Neural cell (in vitro differentiated cells): ENCODE data around the gene DUSP5. TPM values are rescaled to one million over a fixed set of nuclear protein-coding genes. Genes with fewer than 3 reads are reported as not detected.
"Not testable (repeated sequence)": the region's sequence is repeated elsewhere in the genome, so short reads cannot be mapped to it uniquely, and the experiment has no call there.

Experiments
- H2AFZ ChIP-seq: fragments of 200-600, 300-800 bp; sonication (generic), shearing (Covaris generic); 2 replicates; pipeline ENCODE4 v1.6.0; 2014; ENCODE audit warnings: low read depth, mild to moderate bottlenecking, antibody characterized with exemption, low read length, moderate library complexity
- H3F3A ChIP-seq: fragments of 200-600 bp; shearing (Covaris generic); 2 replicates; pipeline ENCODE4 v1.6.1; 2016; ENCODE audit warnings: mild to moderate bottlenecking, moderate library complexity, mixed read lengths, antibody characterized with exemption, low read length; ENCODE audit not compliant: insufficient read depth, poor library complexity, severe bottlenecking
- H3K27ac ChIP-seq: fragments of 200-600, 300-800 bp; sonication (generic), shearing (Covaris generic); 2 replicates; pipeline ENCODE4 v1.5.1; 2014; ENCODE audit warnings: mild to moderate bottlenecking, low read length, moderate library complexity
- H3K27me3 ChIP-seq: fragments of 300-800, 200-600 bp; sonication (generic), shearing (Covaris generic); 2 replicates; pipeline ENCODE4 v1.6.0; 2014; ENCODE audit warnings: mild to moderate bottlenecking, low read depth, low read length, moderate library complexity; ENCODE audit not compliant: insufficient read depth
- H3K36me3 ChIP-seq: fragments of 300-800, 200-600 bp; sonication (generic), shearing (Covaris generic); 2 replicates; pipeline ENCODE4 v1.5.1; 2014; ENCODE audit warnings: mild to moderate bottlenecking, antibody characterized with exemption, low read length, moderate library complexity; ENCODE audit not compliant: insufficient read depth
- H3K4me2 ChIP-seq: fragments of 300-800, 200-600 bp; sonication (generic), shearing (Covaris generic); 2 replicates; pipeline ENCODE4 v1.6.0; 2014; ENCODE audit warnings: mild to moderate bottlenecking, low read length
- H3K4me3 ChIP-seq: fragments of 300-800, 200-600 bp; sonication (generic), shearing (Covaris generic); 2 replicates; pipeline ENCODE4 v1.5.1; 2014; ENCODE audit warnings: mild to moderate bottlenecking, low read length, moderate library complexity
- H3K79me2 ChIP-seq: fragments of 200-600 bp; shearing (Covaris generic); replicated peaks from 2 replicates; pipeline ENCODE4 v1.6.0; 2014; ENCODE audit warnings: mild to moderate bottlenecking, low read length, moderate library complexity; ENCODE audit not compliant: insufficient read depth
- H3K9ac ChIP-seq: fragments of 300-800, 200-600 bp; sonication (generic), shearing (Covaris generic); 2 replicates; pipeline ENCODE4 v1.6.1; 2016; ENCODE audit warnings: mild to moderate bottlenecking, low read length, mixed read lengths
- H3K9me2 ChIP-seq: fragments of 200-600 bp; shearing (Covaris generic); 2 replicates; pipeline ENCODE4 v1.6.1; 2016; ENCODE audit warnings: mild to moderate bottlenecking, low read length, mixed read lengths; ENCODE audit not compliant: insufficient read depth
- H3K9me3 ChIP-seq: fragments of 200-600, 300-800 bp; sonication (generic), shearing (Covaris generic); 2 replicates; pipeline ENCODE4 v1.6.1; 2016; ENCODE audit warnings: mild to moderate bottlenecking, mixed run types, low read length, moderate library complexity, mixed read lengths
- H4K20me1 ChIP-seq: fragments of 200-600 bp; shearing (Covaris generic); 2 replicates; pipeline ENCODE4 v1.6.1; 2016; ENCODE audit warnings: mild to moderate bottlenecking, mixed run types; ENCODE audit not compliant: insufficient read depth
- EP300 ChIP-seq: fragments of 450-650 bp; conservative IDR thresholded peaks from 2 replicates; pipeline ENCODE4 v1.6.1; 2014; ENCODE audit warnings: antibody characterized with exemption, mild to moderate bottlenecking, moderate library complexity; ENCODE audit not compliant: poor library complexity, severe bottlenecking
- EZH2 ChIP-seq: fragments of 200-600, 300-800 bp; shearing (Covaris generic), sonication (generic); IDR thresholded peaks from 2 replicates; pipeline ENCODE4 v1.6.1; 2014; ENCODE audit warnings: antibody characterized with exemption, low read length, borderline replicate concordance, mild to moderate bottlenecking; ENCODE audit not compliant: insufficient read depth, poor library complexity, severe bottlenecking
- MXI1 ChIP-seq: fragments of 450-650 bp; conservative IDR thresholded peaks from 2 replicates; pipeline ENCODE4 v1.6.1; 2014; ENCODE audit warnings: antibody characterized with exemption, mild to moderate bottlenecking; ENCODE audit not compliant: poor library complexity, severe bottlenecking
- POLR2AphosphoS5 ChIP-seq: IDR thresholded peaks from 2 replicates; pipeline ENCODE4 v1.6.1; 2012
- RAD21 ChIP-seq: fragments of 450-650 bp; conservative IDR thresholded peaks from 2 replicates; pipeline ENCODE4 v1.6.1; 2014; ENCODE audit warnings: antibody characterized with exemption, mild to moderate bottlenecking, moderate library complexity
- SMC3 ChIP-seq: fragments of 450-650 bp; conservative IDR thresholded peaks from 2 replicates; pipeline ENCODE4 v1.6.1; 2014; ENCODE audit warnings: antibody characterized with exemption, mild to moderate bottlenecking, moderate library complexity; ENCODE audit not compliant: poor library complexity
- TAF1 ChIP-seq: IDR thresholded peaks from 2 replicates; pipeline ENCODE4 v1.6.1; 2012; ENCODE audit warnings: low read depth
- polyA plus RNA-seq: library from polyadenylated mRNA; depleted of rRNA; stranded (reverse); fragments of >200 nt; gene quantifications from 2 replicates; pipeline ENCODE4 v1.2.3, GENCODE V29; 2014
- TF ChIP-seq, protein P1 (sequence below): IDR thresholded peaks from 2 replicates; pipeline ENCODE4 v1.6.1; 2012; ENCODE audit warnings: borderline replicate concordance
- TF ChIP-seq, protein P2 (sequence below): fragments of 450-650 bp; IDR thresholded peaks from 2 replicates; pipeline ENCODE4 v1.5.1; 2014; ENCODE audit warnings: antibody characterized with exemption, mild to moderate bottlenecking, moderate library complexity; ENCODE audit not compliant: poor library complexity, severe bottlenecking

The DUSP5 gene
- polyA plus RNA-seq, 1 donor from 2014 or later: 2.2 TPM

DNA sequence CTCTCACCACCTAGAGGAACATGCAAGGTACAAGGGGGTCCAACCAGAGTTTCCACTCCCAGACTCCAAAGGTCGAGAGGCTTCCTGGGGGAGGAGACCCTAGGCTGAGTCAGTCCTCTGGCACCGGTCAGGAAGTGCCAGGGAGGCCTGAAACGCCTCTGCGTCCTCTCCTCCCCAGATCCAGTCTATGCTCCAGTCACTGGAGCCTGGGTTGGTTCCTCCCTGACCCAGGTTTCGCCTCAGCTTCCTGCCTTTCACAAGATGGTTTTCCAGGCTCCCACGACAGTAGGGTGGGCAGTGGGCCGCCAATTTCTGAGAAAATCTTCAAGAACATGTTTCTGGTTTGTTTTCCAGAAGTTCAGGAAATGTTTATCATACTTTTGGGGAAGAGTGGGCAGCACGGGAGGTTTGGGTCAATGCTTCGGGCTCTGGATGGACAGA is 30.0 kb downstream of the DUSP5 start:
- no peak overlapping the region for H3K4me2 ChIP-seq
- no peak overlapping the region for H2AFZ ChIP-seq
- no peak overlapping the region for H3K27ac ChIP-seq
- H3K4me3 ChIP-seq: no peak overlapping the region
- no peak overlapping the region for H3K9ac ChIP-seq
- TF ChIP-seq RAD21 (no peak), TAF1 (no peak), SMC3 (no peak), MXI1 (no peak), EP300 (no peak), POLR2AphosphoS5 (no peak), EZH2 (no peak)
- TF ChIP-seq, protein P1, sequence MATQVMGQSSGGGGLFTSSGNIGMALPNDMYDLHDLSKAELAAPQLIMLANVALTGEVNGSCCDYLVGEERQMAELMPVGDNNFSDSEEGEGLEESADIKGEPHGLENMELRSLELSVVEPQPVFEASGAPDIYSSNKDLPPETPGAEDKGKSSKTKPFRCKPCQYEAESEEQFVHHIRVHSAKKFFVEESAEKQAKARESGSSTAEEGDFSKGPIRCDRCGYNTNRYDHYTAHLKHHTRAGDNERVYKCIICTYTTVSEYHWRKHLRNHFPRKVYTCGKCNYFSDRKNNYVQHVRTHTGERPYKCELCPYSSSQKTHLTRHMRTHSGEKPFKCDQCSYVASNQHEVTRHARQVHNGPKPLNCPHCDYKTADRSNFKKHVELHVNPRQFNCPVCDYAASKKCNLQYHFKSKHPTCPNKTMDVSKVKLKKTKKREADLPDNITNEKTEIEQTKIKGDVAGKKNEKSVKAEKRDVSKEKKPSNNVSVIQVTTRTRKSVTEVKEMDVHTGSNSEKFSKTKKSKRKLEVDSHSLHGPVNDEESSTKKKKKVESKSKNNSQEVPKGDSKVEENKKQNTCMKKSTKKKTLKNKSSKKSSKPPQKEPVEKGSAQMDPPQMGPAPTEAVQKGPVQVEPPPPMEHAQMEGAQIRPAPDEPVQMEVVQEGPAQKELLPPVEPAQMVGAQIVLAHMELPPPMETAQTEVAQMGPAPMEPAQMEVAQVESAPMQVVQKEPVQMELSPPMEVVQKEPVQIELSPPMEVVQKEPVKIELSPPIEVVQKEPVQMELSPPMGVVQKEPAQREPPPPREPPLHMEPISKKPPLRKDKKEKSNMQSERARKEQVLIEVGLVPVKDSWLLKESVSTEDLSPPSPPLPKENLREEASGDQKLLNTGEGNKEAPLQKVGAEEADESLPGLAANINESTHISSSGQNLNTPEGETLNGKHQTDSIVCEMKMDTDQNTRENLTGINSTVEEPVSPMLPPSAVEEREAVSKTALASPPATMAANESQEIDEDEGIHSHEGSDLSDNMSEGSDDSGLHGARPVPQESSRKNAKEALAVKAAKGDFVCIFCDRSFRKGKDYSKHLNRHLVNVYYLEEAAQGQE: no peak
- TF ChIP-seq, protein P2, sequence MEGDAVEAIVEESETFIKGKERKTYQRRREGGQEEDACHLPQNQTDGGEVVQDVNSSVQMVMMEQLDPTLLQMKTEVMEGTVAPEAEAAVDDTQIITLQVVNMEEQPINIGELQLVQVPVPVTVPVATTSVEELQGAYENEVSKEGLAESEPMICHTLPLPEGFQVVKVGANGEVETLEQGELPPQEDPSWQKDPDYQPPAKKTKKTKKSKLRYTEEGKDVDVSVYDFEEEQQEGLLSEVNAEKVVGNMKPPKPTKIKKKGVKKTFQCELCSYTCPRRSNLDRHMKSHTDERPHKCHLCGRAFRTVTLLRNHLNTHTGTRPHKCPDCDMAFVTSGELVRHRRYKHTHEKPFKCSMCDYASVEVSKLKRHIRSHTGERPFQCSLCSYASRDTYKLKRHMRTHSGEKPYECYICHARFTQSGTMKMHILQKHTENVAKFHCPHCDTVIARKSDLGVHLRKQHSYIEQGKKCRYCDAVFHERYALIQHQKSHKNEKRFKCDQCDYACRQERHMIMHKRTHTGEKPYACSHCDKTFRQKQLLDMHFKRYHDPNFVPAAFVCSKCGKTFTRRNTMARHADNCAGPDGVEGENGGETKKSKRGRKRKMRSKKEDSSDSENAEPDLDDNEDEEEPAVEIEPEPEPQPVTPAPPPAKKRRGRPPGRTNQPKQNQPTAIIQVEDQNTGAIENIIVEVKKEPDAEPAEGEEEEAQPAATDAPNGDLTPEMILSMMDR: no peak
- no peaks in the 10 kb centered on the region for H3K36me3 ChIP-seq
- peaks cover 3% of the 10 kb centered on the region for H3K27me3 ChIP-seq
- no peaks in the 10 kb centered on the region for H4K20me1 ChIP-seq
- H3F3A ChIP-seq: no peaks in the 10 kb centered on the region
- H3K9me2 ChIP-seq: no peaks in the 10 kb centered on the region
- H3K79me2 ChIP-seq: no peaks in the 10 kb centered on the region
- H3K9me3 ChIP-seq: no peaks in the 10 kb centered on the region

DNA sequence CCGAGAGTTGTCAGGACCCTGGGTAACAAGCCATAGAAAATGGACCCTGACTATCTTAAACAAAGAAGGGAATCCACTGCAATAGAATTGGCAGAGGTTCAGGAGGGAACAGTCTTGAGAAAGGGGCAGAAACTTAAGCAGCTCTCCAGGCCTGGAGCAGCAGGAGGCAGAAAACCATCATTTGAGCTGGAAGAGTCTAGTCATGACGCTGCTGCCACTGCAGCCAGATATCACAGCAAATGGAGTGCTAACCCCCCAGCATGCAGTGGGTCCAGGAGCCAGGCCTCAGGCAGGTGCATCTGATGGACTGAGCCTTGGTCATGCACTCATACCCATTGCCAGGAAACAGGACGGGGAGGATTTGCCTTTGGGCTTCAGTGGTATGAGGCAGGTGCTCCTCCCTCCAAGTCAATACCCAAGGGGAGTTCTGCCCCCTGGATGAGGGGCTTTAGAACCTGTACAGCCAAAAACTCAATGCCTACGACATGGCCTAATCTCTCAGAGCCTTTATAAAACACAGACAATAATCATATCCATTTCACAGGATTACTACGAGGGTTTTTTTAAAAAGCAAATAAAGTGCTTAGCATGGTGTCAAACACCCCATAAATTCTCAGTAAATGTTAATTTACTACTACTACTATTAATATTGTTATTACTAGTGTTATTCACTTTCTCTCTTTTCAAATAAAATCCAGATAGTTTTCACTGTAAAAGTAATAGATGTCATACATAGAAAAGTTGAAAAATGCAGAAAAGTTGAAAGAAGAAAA is 30.7 kb downstream of the DUSP5 start:
- H2AFZ ChIP-seq: no peak overlapping the region
- H3K9me2 ChIP-seq: no peaks in the 10 kb centered on the region
- H3K9ac ChIP-seq: no peak overlapping the region
- H3K4me3 ChIP-seq: no peak overlapping the region
- no peak overlapping the region for H3K4me2 ChIP-seq
- H3F3A ChIP-seq: no peaks in the 10 kb centered on the region
- no peaks in the 10 kb centered on the region for H3K9me3 ChIP-seq
- no peaks in the 10 kb centered on the region for H4K20me1 ChIP-seq
- H3K27me3 ChIP-seq: peaks cover 3% of the 10 kb centered on the region
- no peaks in the 10 kb centered on the region for H3K36me3 ChIP-seq
- TF ChIP-seq SMC3: no peak
- no peak for TF ChIP-seq EZH2
- TF ChIP-seq, protein P2: no peak
- no peaks in the 10 kb centered on the region for H3K79me2 ChIP-seq
- H3K27ac ChIP-seq: no peak overlapping the region

DNA sequence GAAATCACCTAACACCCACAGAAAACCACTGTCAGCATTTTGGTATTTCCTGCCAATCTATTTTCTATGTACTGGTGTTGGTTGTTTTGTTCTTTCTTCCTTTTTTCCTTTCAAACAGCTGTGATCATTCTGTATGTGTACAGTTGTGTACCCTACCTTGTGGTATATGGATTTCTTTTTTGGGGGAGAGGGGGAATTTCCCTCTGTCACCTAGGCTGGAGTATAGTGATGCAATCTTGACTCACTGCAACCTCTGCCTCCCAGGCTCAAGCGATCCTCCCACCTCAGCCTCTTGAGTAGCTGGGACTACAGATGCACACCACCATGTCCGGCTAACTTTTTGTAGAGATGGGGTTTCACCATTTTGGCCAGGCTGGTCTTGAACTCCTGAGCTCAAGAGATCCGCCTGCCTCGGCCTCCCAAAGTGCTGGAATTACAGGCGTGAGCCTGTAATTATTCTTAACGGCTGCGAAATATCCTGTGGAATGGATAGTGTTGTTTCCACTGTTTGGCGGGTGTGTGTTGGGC is 31.4 kb downstream of the DUSP5 start:
- not testable (repeated sequence) for H3K27ac ChIP-seq, H3K9ac ChIP-seq, H3K9me2 ChIP-seq, H3K4me3 ChIP-seq, H3K27me3 ChIP-seq, H3K4me2 ChIP-seq, H2AFZ ChIP-seq, H3F3A ChIP-seq, H4K20me1 ChIP-seq, H3K9me3 ChIP-seq, H3K79me2 ChIP-seq, H3K36me3 ChIP-seq
